GM12874 (cell line): ENCODE measurements around the gene NBEA.

ENCODE experiments used
- CTCF ChIP-seq: IDR thresholded peaks from 2 replicates; pipeline ENCODE4 v1.5.1; 2011; ENCODE audit warnings: low read depth, mild to moderate bottlenecking, control low read depth, low read length, moderate library complexity; ENCODE audit not compliant: insufficient read depth

Gene NBEA

GRCh38 chr13:35672611-35673010 is 730.5 kb downstream of the NBEA start:
- no peak for TF ChIP-seq CTCF

- no peak for TF ChIP-seq CTCF
These were observed 733.6 kb downstream of the NBEA start for GRCh38 chr13:35675651-35676050.

- TF ChIP-seq CTCF = no peak
These were observed 739.6 kb downstream of the NBEA start for GRCh38 chr13:35681685-35682084.

- TF ChIP-seq CTCF = no peak
These were observed 742.4 kb downstream of the NBEA start for GRCh38 chr13:35684432-35684831.

- no peak for TF ChIP-seq CTCF
These were observed 745.3 kb downstream of the NBEA start for GRCh38 chr13:35687336-35687735.

- TF ChIP-seq CTCF = no peak
These were observed 748.6 kb downstream of the NBEA start for GRCh38 chr13:35690581-35691207.

- TF ChIP-seq CTCF = no peak
These were observed 751.2 kb downstream of the NBEA start for GRCh38 chr13:35693134-35693784.
